ENCODE data around the gene LGR5. TPM values are rescaled to one million over a fixed set of nuclear protein-coding genes. Genes with fewer than 3 reads are reported as not detected.

LGR5 gene
- polyA plus RNA-seq, 4 donors, result 16.5 to 21.1 (median 18.8) TPM

GRCh38 chr12:71438670-71439361 lies 782 bp upstream of the LGR5 start:
- no peak for DNase-seq (ENCODE audit: low read depth in 4 of 4, low spot score in 3 of 4)

- no peak for DNase-seq (ENCODE audit: low read depth in 4 of 4, low spot score in 3 of 4)
Observed at GRCh38 chr12:71439362-71439612, 311 bp upstream of the LGR5 start.

- no peak for DNase-seq (ENCODE audit: low read depth in 4 of 4, low spot score in 3 of 4)
Observed at GRCh38 chr12:71440345-71440762, 756 bp downstream of the LGR5 start.

- DNase-seq (ENCODE audit: low read depth in 4 of 4, low spot score in 3 of 4), result no peak
Observed at GRCh38 chr12:71440763-71441748, 1.5 kb downstream of the LGR5 start.

- no peak for DNase-seq (ENCODE audit: low read depth in 4 of 4, low spot score in 3 of 4)
Observed at GRCh38 chr12:71441836-71442566, 2.4 kb downstream of the LGR5 start.

- no peak for DNase-seq (ENCODE audit: low read depth in 4 of 4, low spot score in 3 of 4)
Observed at GRCh38 chr12:71442567-71442931, 3.0 kb downstream of the LGR5 start.

GRCh38 chr12:71445071-71445470 lies 5.5 kb downstream of the LGR5 start:
- no peak for DNase-seq (ENCODE audit: low read depth in 4 of 4, low spot score in 3 of 4)

GRCh38 chr12:71447691-71448132 lies 8.1 kb downstream of the LGR5 start:
- no peak for DNase-seq (ENCODE audit: low read depth in 4 of 4, low spot score in 3 of 4)

- no peak for DNase-seq (ENCODE audit: low read depth in 4 of 4, low spot score in 3 of 4)
Observed at GRCh38 chr12:71448150-71448581, 8.6 kb downstream of the LGR5 start.

GRCh38 chr12:71449373-71450070 lies 9.9 kb downstream of the LGR5 start:
- no peak for DNase-seq (ENCODE audit: low read depth in 4 of 4, low spot score in 3 of 4)

- no peak for DNase-seq (ENCODE audit: low read depth in 4 of 4, low spot score in 3 of 4)
Observed at GRCh38 chr12:71452006-71452405, 12.4 kb downstream of the LGR5 start.

- no peak for DNase-seq (ENCODE audit: low read depth in 4 of 4, low spot score in 3 of 4)
Observed at GRCh38 chr12:71455028-71455737, 15.6 kb downstream of the LGR5 start.

- DNase-seq (ENCODE audit: low read depth in 4 of 4, low spot score in 3 of 4), result no peak
Observed at GRCh38 chr12:71456316-71456715, 16.7 kb downstream of the LGR5 start.

GRCh38 chr12:71456990-71457389 lies 17.4 kb downstream of the LGR5 start:
- no peak for DNase-seq (ENCODE audit: low read depth in 4 of 4, low spot score in 3 of 4)

GRCh38 chr12:71460318-71460717 lies 20.7 kb downstream of the LGR5 start:
- DNase-seq (ENCODE audit: low read depth in 4 of 4, low spot score in 3 of 4), result no peak

GRCh38 chr12:71460850-71461609 lies 21.4 kb downstream of the LGR5 start:
- DNase-seq (ENCODE audit: low read depth in 4 of 4, low spot score in 3 of 4), result no peak

- no peak for DNase-seq (ENCODE audit: low read depth in 4 of 4, low spot score in 3 of 4)
Observed at GRCh38 chr12:71461787-71462328, 22.3 kb downstream of the LGR5 start.

GRCh38 chr12:71465796-71466195 lies 26.2 kb downstream of the LGR5 start:
- no peak for DNase-seq (ENCODE audit: low read depth in 4 of 4, low spot score in 3 of 4)

- no peak for DNase-seq (ENCODE audit: low read depth in 4 of 4, low spot score in 3 of 4)
Observed at GRCh38 chr12:71469258-71469750, 29.7 kb downstream of the LGR5 start.

Measured in right renal pelvis (tissue), 4 donors.